HG03378 (cell line): Measurements from ENCODE around the gene DNLZ.
"Not testable (repeated sequence)": the region's sequence is repeated elsewhere in the genome, so short reads cannot be mapped to it uniquely, and the experiment has no call there.

Experiments
- ATAC-seq: cut with Tn5 transposase; IDR thresholded peaks from one replicate; pipeline ENCODE4 v1.9.1; 2021; ENCODE audit warnings: mild to moderate bottlenecking, moderate library complexity; ENCODE audit not compliant: unreplicated experiment

Gene DNLZ

GRCh38 chr9:136363106-136363948, at the start of gene DNLZ:
Gene DNLZ, minus strand, starts transcription at chr9:136363744. Its CDS starts 30 bp downstream, at chr9:136363714.
- peak; percentile 52 for ATAC-seq

- ATAC-seq = no peak
Measured at GRCh38 chr9:136412962-136413361, 49.4 kb upstream of the DNLZ start.

- no peak for ATAC-seq
Measured at GRCh38 chr9:136411378-136411777, 47.8 kb upstream of the DNLZ start.

- ATAC-seq = peak; percentile 50
Measured at GRCh38 chr9:136410500-136411287, 47.1 kb upstream of the DNLZ start, which contains the start of the genes ENTR1 and PMPCA. Gene ENTR1, minus strand, starts transcription at chr9:136410614. Its CDS starts 217 bp downstream, at chr9:136410397. Gene PMPCA, plus strand, starts transcription at chr9:136410658. Its CDS starts 11 bp downstream, at chr9:136410669.

GRCh38 chr9:136409557-136410455, 46.3 kb upstream of the DNLZ start:
- ATAC-seq = no peak

GRCh38 chr9:136407911-136408310, 44.4 kb upstream of the DNLZ start:
- ATAC-seq = no peak

GRCh38 chr9:136407061-136407460, 43.5 kb upstream of the DNLZ start:
- ATAC-seq = not testable (repeated sequence)

GRCh38 chr9:136405904-136406303, 42.4 kb upstream of the DNLZ start:
- not testable (repeated sequence) for ATAC-seq

GRCh38 chr9:136405481-136405880, 41.9 kb upstream of the DNLZ start:
- ATAC-seq = no peak

GRCh38 chr9:136404801-136405136, 41.2 kb upstream of the DNLZ start:
- no peak for ATAC-seq

- ATAC-seq = no peak
Measured at GRCh38 chr9:136403915-136404800, 40.6 kb upstream of the DNLZ start.

GRCh38 chr9:136403538-136403914, 40.0 kb upstream of the DNLZ start:
- ATAC-seq = no peak

GRCh38 chr9:136402067-136402466, 38.5 kb upstream of the DNLZ start:
- ATAC-seq = no peak

- ATAC-seq = no peak
Measured at GRCh38 chr9:136401173-136401922, 37.8 kb upstream of the DNLZ start.

GRCh38 chr9:136400038-136400834, 36.7 kb upstream of the DNLZ start, which contains the start of gene SNAPC4:
Gene SNAPC4, minus strand, starts transcription at chr9:136400170. Its CDS starts 1,742 bp downstream, at chr9:136398428.
- ATAC-seq = no peak

- no peak for ATAC-seq
Measured at GRCh38 chr9:136399176-136400037, 35.9 kb upstream of the DNLZ start.

GRCh38 chr9:136398286-136398685, 34.7 kb upstream of the DNLZ start:
- no peak for ATAC-seq
